Fibroblast of mammary gland (primary cell): Measurements from ENCODE around the gene UNC13A.
"Not testable (repeated sequence)": the region's sequence is repeated elsewhere in the genome, so short reads cannot be mapped to it uniquely, and the experiment has no call there.

Experiments used
- DNase-seq: peaks from one replicate; pipeline ENCODE4 v3.0.0-alpha.2; 2010; ENCODE audit warnings: low read depth
- H3K4me3 ChIP-seq: 2 replicates; pipeline ENCODE4 v1.5.1; 2011; ENCODE audit warnings: low read depth, mild to moderate bottlenecking, low read length, moderate library complexity; ENCODE audit not compliant: control insufficient read depth
- CTCF ChIP-seq: conservative IDR thresholded peaks from 2 replicates; pipeline ENCODE4 v1.5.1; 2011; ENCODE audit warnings: low read depth, low read length, inconsistent platforms; ENCODE audit not compliant: control insufficient read depth, insufficient read depth

The UNC13A gene

DNA sequence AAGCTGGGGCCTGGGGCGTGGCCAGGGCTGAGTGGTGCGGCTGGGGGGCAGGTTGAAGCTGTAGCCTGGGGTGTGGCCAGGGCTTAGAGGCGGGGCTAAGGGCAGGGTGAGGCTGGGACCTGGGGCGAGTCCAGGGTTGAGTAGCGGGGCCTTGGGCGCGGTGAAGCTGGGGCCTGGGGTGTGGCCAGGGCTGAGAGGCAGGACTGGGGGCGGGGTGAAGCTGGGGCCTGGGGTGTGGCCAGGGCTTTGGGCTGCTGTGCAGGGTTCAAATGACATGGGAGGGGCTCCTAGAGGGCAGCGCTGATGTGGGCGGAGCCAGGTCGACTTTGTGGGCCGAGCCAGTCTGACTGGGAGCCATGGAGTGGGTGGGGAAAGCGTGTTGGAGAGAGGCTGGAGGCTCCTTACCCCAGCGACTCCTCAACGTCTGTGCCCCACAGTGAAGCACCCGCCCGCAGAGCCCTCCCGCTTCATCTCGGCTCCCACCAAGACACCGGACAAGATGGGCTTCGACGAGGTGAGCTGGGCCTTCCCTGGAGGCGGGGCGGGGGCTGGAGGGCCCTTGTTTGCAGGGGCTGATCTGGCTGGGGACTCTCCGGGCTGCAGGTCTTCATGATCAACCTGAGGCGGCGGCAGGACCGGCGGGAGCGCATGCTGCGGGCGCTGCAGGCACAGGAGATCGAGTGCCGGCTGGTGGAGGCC lies 111.2 kb downstream of the UNC13A start:
- no peak for TF ChIP-seq CTCF
- no peak overlapping the region for H3K4me3 ChIP-seq
- DNase-seq: peak; percentile 44

GRCh38 chr19:17575871-17576757 lies 112.0 kb downstream of the UNC13A start:
- no peak for DNase-seq
- no peak for TF ChIP-seq CTCF
- H3K4me3 ChIP-seq: no peak overlapping the region

DNA sequence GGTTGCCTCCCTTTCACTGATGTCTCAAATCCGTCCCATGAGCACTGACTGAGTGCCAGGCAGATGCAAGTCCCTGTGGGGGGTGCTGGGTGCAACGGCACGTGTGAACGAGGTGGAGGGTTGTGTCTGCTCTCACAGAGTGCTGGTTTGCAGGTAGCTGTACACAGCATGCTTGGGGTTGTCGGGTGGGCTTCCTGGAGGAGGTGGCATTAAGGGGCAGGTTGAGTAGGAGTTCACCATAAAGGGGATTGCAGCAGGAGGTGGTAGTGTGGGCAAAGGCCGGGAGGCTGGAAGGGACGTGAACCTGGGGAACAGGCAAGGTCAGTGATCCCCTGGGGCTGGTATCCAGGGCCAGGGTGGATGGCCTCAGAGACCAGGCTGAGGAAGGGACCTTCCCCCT lies 115.5 kb downstream of the UNC13A start:
- no peak for TF ChIP-seq CTCF
- no peak for DNase-seq
- H3K4me3 ChIP-seq: no peak overlapping the region

DNA sequence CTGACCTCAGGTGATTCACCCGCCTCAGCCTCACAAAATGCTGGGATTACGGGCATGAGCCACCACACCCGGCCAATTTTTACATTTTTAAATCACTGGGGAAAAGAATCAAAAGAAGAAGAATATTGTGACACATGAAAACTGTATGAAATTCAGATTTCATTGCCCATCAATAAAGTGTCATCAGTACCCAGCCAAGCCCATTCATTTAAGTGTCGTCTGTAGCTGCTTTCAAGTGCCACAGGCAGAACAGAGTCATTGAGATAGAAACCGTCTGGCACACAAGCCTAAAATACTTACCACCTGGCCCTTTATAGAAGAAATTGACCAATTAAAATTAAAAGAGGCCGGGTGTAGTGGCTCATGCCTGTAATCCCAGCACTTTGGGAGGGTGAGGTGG lies 117.4 kb downstream of the UNC13A start:
- H3K4me3 ChIP-seq: no peak overlapping the region
- no peak for TF ChIP-seq CTCF
- DNase-seq: no peak

- DNase-seq, H3K4me3 ChIP-seq: not testable (repeated sequence)
Measured at GRCh38 chr19:17570291-17570690, 117.9 kb downstream of the UNC13A start.

DNA sequence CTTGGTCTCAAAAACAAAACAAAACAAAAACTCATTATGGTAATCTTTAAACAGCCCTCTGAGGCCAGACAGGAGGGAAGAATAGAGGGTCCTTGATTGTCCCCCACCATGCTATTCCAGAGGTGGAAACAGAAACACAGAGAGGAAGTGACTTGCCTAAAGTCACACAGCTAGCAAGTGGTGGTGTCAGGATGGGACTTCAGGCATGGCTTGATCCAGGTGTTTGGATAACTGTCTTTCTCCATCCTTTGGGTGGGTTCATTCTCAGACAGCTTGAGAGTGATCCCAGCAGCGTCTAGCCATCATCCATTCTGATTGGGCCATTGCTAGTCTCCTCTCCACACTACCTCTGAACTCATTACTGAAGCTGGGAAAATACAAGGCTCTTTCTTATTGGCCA lies 120.2 kb downstream of the UNC13A start:
- no peak for TF ChIP-seq CTCF
- no peak overlapping the region for H3K4me3 ChIP-seq
- DNase-seq: no peak

DNA sequence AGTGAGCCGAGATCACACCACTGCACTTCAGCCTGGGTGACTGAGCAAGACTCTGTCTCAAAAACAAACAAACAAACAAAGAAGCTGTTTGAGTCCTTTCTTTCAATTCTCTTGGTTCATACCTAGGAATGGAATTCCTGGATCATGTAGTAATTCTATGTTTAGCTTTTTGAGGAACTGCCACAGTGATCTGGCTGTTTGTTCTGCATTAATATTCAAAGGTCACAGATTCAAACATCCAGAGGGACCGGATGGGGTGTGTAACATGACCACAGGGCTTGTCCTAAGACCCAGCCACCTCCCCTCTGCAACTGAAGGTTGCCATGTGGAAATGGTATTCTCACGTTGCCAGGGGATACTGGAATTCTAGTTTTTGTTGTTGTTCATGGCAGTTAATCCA lies 122.5 kb downstream of the UNC13A start:
- no peak for TF ChIP-seq CTCF
- H3K4me3 ChIP-seq: no peak overlapping the region
- no peak for DNase-seq
